GM23338 (cell line): ENCODE measurements around the gene MATN3. TPM values are rescaled to one million over a fixed set of nuclear protein-coding genes. Genes with fewer than 3 reads are reported as not detected.

Source experiments
- ATAC-seq: fragments of 200-7000 bp; cut with Tn5 transposase; 3 replicates; pipeline ENCODE4 v1.9.1; 2020
- DNase-seq: peaks from one replicate; pipeline ENCODE4 v3.0.0-alpha.2; 2015; ENCODE audit warnings: low spot score
- H2AFZ ChIP-seq: fragments of 200-600 bp; sonication (generic); 2 replicates; pipeline ENCODE4 v1.8.0; 2016; ENCODE audit warnings: antibody characterized with exemption, mild to moderate bottlenecking, moderate library complexity
- H3F3A ChIP-seq: fragments of 200-600 bp; sonication (generic); replicated peaks from 2 replicates; pipeline ENCODE4 v1.8.0; 2017; ENCODE audit warnings: antibody characterized with exemption, mixed run types, low read depth
- H3K27ac ChIP-seq: fragments of 200-600 bp; sonication (generic); 2 replicates; pipeline ENCODE4 v1.6.1; 2016; ENCODE audit warnings: low read depth
- H3K27me3 ChIP-seq: fragments of 200-600 bp; sonication (generic); 2 replicates; pipeline ENCODE4 v1.8.0; 2016; ENCODE audit warnings: mild to moderate bottlenecking, mixed run types, moderate library complexity; ENCODE audit not compliant: insufficient read depth
- H3K36me3 ChIP-seq: fragments of 200-600 bp; sonication (generic); 2 replicates; pipeline ENCODE4 v1.8.0; 2016; ENCODE audit warnings: mild to moderate bottlenecking; ENCODE audit not compliant: insufficient read depth
- H3K4me1 ChIP-seq: fragments of 200-600 bp; sonication (generic); 2 replicates; pipeline ENCODE4 v1.8.0; 2016; ENCODE audit warnings: mild to moderate bottlenecking, moderate library complexity; ENCODE audit not compliant: insufficient read depth
- H3K4me2 ChIP-seq: fragments of 200-600 bp; sonication (generic); 2 replicates; pipeline ENCODE4 v1.7.1; 2017; ENCODE audit warnings: mixed run types
- H3K4me3 ChIP-seq: fragments of 200-600 bp; sonication (generic); 2 replicates; pipeline ENCODE4 v1.6.1; 2016; ENCODE audit warnings: mixed run types
- H3K79me2 ChIP-seq: fragments of 200-600 bp; sonication (generic); replicated peaks from 2 replicates; pipeline ENCODE4 v1.8.0; 2017; ENCODE audit warnings: mild to moderate bottlenecking; ENCODE audit not compliant: insufficient read depth
- H3K9me2 ChIP-seq: fragments of 200-600 bp; sonication (generic); 2 replicates; pipeline ENCODE4 v1.8.0; 2017; ENCODE audit not compliant: insufficient read depth
- H4K20me1 ChIP-seq: fragments of 200-600 bp; sonication (generic); replicated peaks from 2 replicates; pipeline ENCODE4 v1.8.0; 2017; ENCODE audit warnings: mild to moderate bottlenecking; ENCODE audit not compliant: insufficient read depth
- H3K27ac Mint-ChIP-seq: 2 replicates; pipeline ENCODE4 v1.8.0; 2020; ENCODE audit warnings: inconsistent platforms, mild to moderate bottlenecking, moderate library complexity, mixed read lengths
- H3K27me3 Mint-ChIP-seq: 3 replicates; pipeline ENCODE4 v1.8.0; 2022; ENCODE audit warnings: low read depth, mild to moderate bottlenecking, moderate library complexity, mixed read lengths, inconsistent platforms; ENCODE audit not compliant: insufficient read depth, poor library complexity
- H3K36me3 Mint-ChIP-seq: 3 replicates; pipeline ENCODE4 v1.8.0; 2021; ENCODE audit warnings: low read depth, mild to moderate bottlenecking, inconsistent platforms, moderate library complexity, mixed read lengths
- H3K4me1 Mint-ChIP-seq: 3 replicates; pipeline ENCODE4 v1.8.0; 2020; ENCODE audit warnings: mild to moderate bottlenecking, inconsistent platforms, mixed read lengths
- H3K4me3 Mint-ChIP-seq: 3 replicates; pipeline ENCODE4 v1.8.0; 2021; ENCODE audit warnings: moderate library complexity, mild to moderate bottlenecking, inconsistent platforms, mixed read lengths
- H3K9me3 Mint-ChIP-seq: 3 replicates; pipeline ENCODE4 v1.8.0; 2020; ENCODE audit warnings: moderate library complexity, mild to moderate bottlenecking, inconsistent platforms, mixed read lengths
- CREB1 ChIP-seq: fragments of 250-450 bp; sonication (Bioruptor Pico); IDR thresholded peaks from 2 replicates; pipeline ENCODE4 v1.5.0; 2020; ENCODE audit warnings: low read depth, mild to moderate bottlenecking, moderate library complexity
- ETS1 ChIP-seq: IDR thresholded peaks from 2 replicates; pipeline ENCODE4 v1.6.1; 2016; ENCODE audit warnings: antibody characterized with exemption
- EZH2 ChIP-seq: fragments of 200-600 bp; sonication (generic); IDR thresholded peaks from one replicate; pipeline ENCODE4 v1.8.0; 2017; ENCODE audit warnings: antibody characterized with exemption, mild to moderate bottlenecking, low read depth; ENCODE audit not compliant: unreplicated experiment
- EZH2phosphoT487 ChIP-seq: fragments of 200-600 bp; sonication (generic); IDR thresholded peaks from one replicate; pipeline ENCODE4 v1.8.1; 2018; ENCODE audit warnings: antibody characterized with exemption; ENCODE audit not compliant: unreplicated experiment
- JUNB ChIP-seq: IDR thresholded peaks from one replicate; pipeline ENCODE4 v1.6.1; 2016; ENCODE audit warnings: antibody characterized with exemption; ENCODE audit not compliant: unreplicated experiment
- NANOG ChIP-seq: IDR thresholded peaks from 2 replicates; pipeline ENCODE4 v1.6.1; 2016; ENCODE audit warnings: antibody characterized with exemption, borderline replicate concordance
- POLR2AphosphoS5 ChIP-seq: IDR thresholded peaks from 2 replicates; pipeline ENCODE4 v1.6.1; 2016; ENCODE audit warnings: antibody characterized with exemption, low read depth
- STAT1 ChIP-seq: IDR thresholded peaks from one replicate; pipeline ENCODE4 v1.6.1; 2016; ENCODE audit warnings: antibody characterized with exemption; ENCODE audit not compliant: unreplicated experiment
- ZNF331 ChIP-seq: fragments of 250-450 bp; sonication (Bioruptor Pico); IDR thresholded peaks from 2 replicates; pipeline ENCODE4 v1.5.0; 2020; ENCODE audit warnings: low read depth, mild to moderate bottlenecking, moderate library complexity
- polyA plus RNA-seq: library from polyadenylated mRNA; unstranded; fragments of >200 nt; fragmentation: Nextera tagmentation; extraction: Ambion mirVana; gene quantifications from 2 replicates; pipeline ENCODE4 v1.2.1, GENCODE V29; 2016
- total RNA-seq: library from RNA; depleted of rRNA; stranded (reverse); fragments of >200 nt; shearing (Covaris generic); gene quantifications from 2 replicates; pipeline ENCODE4 v1.2.3, GENCODE V29; 2014
- TF ChIP-seq, protein P1 (sequence below): IDR thresholded peaks from one replicate; pipeline ENCODE4 v1.6.1; 2018; ENCODE audit warnings: antibody characterized with exemption; ENCODE audit not compliant: unreplicated experiment
- TF ChIP-seq, protein P2 (sequence below): fragments of 250-450 bp; sonication (Bioruptor Pico); IDR thresholded peaks from 2 replicates; pipeline ENCODE4 v1.5.0; 2020; ENCODE audit warnings: mild to moderate bottlenecking, moderate library complexity
- TF ChIP-seq, protein P3 (sequence below), 2 experiments: fragments of 200-600 bp in 1 of 2; sonication (generic) in 1 of 2; conservative IDR thresholded peaks; 2 replicates each; pipeline versions ENCODE4 v1.5.1 to v1.6.1; 2016 to 2017; ENCODE audit warnings: antibody characterized with exemption in 2 of 2, low read depth in 2 of 2, mild to moderate bottlenecking in 2 of 2, moderate library complexity in 1 of 2

Gene MATN3
- total and polyA plus RNA-seq, 2 experiments from 2014 or later: 4.6 to 6.4 TPM

GRCh38 chr2:20005891-20006470 lies 6.5 kb downstream of the MATN3 start (continued):
- TF ChIP-seq EZH2phosphoT487: no peak

DNA sequence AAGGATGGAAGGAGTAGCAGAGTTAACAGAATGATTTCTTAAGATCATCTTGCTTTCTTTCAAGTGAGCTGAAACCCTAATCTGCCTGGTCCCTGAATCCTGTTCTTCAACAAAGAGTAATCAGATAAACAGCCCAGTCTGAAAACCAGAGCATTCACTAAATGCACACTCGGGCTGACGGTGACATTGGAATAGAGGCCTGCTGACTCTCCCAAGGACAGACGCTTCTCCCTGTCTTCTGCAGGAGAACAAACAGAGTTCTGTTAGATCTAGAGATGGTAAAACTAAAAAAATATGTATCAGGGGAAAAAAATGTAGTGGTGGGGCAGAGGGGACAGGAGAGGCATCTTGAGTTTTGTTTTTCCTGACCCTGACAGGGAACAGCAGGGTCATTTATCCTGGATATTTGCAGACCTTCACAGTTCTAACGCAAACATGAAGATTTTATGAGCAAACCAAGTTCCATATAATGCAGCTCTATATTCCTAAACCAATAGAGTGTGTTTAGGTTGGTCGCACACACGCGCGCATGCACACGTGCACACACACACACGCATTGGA lies 7.3 kb downstream of the MATN3 start:
- Mint-ChIP-seq H3K4me1 (no peaks in the 10 kb centered on the region), H3K4me3 (no peak overlapping the region), H3K27ac (no peak overlapping the region), H3K9me3 (no peaks in the 10 kb centered on the region), H3K36me3 (no peaks in the 10 kb centered on the region), H3K27me3 (peaks cover 2% of the 10 kb centered on the region)
- no peaks in the 10 kb centered on the region for H4K20me1 ChIP-seq
- H3K4me3 ChIP-seq: no peak overlapping the region
- H3K4me1 ChIP-seq: peaks cover 3% of the 10 kb centered on the region; the same call in 1 of the 2 replicates
- H3K4me2 ChIP-seq: no peak overlapping the region
- H2AFZ ChIP-seq: no peak overlapping the region
- no peaks in the 10 kb centered on the region for H3F3A ChIP-seq
- DNase-seq (no peak), ATAC-seq (no peak)
- H3K27ac ChIP-seq: no peak overlapping the region
- peaks cover 2% of the 10 kb centered on the region; the same call in 1 of the 2 replicates for H3K27me3 ChIP-seq
- H3K36me3 ChIP-seq: no peaks in the 10 kb centered on the region
- no peaks in the 10 kb centered on the region for H3K79me2 ChIP-seq
- H3K9me2 ChIP-seq: no peaks in the 10 kb centered on the region
- no peak for TF ChIP-seq JUNB
- TF ChIP-seq, protein P1, sequence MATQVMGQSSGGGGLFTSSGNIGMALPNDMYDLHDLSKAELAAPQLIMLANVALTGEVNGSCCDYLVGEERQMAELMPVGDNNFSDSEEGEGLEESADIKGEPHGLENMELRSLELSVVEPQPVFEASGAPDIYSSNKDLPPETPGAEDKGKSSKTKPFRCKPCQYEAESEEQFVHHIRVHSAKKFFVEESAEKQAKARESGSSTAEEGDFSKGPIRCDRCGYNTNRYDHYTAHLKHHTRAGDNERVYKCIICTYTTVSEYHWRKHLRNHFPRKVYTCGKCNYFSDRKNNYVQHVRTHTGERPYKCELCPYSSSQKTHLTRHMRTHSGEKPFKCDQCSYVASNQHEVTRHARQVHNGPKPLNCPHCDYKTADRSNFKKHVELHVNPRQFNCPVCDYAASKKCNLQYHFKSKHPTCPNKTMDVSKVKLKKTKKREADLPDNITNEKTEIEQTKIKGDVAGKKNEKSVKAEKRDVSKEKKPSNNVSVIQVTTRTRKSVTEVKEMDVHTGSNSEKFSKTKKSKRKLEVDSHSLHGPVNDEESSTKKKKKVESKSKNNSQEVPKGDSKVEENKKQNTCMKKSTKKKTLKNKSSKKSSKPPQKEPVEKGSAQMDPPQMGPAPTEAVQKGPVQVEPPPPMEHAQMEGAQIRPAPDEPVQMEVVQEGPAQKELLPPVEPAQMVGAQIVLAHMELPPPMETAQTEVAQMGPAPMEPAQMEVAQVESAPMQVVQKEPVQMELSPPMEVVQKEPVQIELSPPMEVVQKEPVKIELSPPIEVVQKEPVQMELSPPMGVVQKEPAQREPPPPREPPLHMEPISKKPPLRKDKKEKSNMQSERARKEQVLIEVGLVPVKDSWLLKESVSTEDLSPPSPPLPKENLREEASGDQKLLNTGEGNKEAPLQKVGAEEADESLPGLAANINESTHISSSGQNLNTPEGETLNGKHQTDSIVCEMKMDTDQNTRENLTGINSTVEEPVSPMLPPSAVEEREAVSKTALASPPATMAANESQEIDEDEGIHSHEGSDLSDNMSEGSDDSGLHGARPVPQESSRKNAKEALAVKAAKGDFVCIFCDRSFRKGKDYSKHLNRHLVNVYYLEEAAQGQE: no peak
- no peak for TF ChIP-seq POLR2AphosphoS5
- no peak for TF ChIP-seq NANOG
- no peak for TF ChIP-seq ETS1
- TF ChIP-seq, protein P2, sequence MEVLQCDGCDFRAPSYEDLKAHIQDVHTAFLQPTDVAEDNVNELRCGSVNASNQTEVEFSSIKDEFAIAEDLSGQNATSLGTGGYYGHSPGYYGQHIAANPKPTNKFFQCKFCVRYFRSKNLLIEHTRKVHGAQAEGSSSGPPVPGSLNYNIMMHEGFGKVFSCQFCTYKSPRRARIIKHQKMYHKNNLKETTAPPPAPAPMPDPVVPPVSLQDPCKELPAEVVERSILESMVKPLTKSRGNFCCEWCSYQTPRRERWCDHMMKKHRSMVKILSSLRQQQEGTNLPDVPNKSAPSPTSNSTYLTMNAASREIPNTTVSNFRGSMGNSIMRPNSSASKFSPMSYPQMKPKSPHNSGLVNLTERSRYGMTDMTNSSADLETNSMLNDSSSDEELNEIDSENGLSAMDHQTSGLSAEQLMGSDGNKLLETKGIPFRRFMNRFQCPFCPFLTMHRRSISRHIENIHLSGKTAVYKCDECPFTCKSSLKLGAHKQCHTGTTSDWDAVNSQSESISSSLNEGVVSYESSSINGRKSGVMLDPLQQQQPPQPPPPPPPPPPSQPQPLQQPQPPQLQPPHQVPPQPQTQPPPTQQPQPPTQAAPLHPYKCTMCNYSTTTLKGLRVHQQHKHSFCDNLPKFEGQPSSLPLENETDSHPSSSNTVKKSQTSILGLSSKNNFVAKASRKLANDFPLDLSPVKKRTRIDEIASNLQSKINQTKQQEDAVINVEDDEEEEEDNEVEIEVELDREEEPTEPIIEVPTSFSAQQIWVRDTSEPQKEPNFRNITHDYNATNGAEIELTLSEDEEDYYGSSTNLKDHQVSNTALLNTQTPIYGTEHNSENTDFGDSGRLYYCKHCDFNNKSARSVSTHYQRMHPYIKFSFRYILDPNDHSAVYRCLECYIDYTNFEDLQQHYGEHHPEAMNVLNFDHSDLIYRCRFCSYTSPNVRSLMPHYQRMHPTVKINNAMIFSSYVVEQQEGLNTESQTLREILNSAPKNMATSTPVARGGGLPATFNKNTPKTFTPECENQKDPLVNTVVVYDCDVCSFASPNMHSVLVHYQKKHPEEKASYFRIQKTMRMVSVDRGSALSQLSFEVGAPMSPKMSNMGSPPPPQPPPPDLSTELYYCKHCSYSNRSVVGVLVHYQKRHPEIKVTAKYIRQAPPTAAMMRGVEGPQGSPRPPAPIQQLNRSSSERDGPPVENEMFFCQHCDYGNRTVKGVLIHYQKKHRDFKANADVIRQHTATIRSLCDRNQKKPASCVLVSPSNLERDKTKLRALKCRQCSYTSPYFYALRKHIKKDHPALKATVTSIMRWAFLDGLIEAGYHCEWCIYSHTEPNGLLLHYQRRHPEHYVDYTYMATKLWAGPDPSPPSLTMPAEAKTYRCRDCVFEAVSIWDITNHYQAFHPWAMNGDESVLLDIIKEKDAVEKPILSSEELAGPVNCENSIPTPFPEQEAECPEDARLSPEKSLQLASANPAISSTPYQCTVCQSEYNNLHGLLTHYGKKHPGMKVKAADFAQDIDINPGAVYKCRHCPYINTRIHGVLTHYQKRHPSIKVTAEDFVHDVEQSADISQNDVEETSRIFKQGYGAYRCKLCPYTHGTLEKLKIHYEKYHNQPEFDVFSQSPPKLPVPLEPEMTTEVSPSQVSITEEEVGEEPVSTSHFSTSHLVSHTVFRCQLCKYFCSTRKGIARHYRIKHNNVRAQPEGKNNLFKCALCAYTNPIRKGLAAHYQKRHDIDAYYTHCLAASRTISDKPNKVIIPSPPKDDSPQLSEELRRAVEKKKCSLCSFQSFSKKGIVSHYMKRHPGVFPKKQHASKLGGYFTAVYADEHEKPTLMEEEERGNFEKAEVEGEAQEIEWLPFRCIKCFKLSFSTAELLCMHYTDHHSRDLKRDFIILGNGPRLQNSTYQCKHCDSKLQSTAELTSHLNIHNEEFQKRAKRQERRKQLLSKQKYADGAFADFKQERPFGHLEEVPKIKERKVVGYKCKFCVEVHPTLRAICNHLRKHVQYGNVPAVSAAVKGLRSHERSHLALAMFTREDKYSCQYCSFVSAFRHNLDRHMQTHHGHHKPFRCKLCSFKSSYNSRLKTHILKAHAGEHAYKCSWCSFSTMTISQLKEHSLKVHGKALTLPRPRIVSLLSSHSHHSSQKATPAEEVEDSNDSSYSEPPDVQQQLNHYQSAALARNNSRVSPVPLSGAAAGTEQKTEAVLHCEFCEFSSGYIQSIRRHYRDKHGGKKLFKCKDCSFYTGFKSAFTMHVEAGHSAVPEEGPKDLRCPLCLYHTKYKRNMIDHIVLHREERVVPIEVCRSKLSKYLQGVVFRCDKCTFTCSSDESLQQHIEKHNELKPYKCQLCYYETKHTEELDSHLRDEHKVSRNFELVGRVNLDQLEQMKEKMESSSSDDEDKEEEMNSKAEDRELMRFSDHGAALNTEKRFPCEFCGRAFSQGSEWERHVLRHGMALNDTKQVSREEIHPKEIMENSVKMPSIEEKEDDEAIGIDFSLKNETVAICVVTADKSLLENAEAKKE (CRISPR knock-in tag): no peak
- no peak for TF ChIP-seq ZNF331
- TF ChIP-seq EZH2: no peak
- no peak for TF ChIP-seq EZH2phosphoT487
- no peak for TF ChIP-seq STAT1
- no peak for TF ChIP-seq CREB1
- TF ChIP-seq, protein P3, sequence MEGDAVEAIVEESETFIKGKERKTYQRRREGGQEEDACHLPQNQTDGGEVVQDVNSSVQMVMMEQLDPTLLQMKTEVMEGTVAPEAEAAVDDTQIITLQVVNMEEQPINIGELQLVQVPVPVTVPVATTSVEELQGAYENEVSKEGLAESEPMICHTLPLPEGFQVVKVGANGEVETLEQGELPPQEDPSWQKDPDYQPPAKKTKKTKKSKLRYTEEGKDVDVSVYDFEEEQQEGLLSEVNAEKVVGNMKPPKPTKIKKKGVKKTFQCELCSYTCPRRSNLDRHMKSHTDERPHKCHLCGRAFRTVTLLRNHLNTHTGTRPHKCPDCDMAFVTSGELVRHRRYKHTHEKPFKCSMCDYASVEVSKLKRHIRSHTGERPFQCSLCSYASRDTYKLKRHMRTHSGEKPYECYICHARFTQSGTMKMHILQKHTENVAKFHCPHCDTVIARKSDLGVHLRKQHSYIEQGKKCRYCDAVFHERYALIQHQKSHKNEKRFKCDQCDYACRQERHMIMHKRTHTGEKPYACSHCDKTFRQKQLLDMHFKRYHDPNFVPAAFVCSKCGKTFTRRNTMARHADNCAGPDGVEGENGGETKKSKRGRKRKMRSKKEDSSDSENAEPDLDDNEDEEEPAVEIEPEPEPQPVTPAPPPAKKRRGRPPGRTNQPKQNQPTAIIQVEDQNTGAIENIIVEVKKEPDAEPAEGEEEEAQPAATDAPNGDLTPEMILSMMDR (conservative IDR thresholded peaks at IDR 0.05; ENCODE audit: low read depth in 2 of 2): no peak
